ENCODE data around the gene SNAPC5.

DNA sequence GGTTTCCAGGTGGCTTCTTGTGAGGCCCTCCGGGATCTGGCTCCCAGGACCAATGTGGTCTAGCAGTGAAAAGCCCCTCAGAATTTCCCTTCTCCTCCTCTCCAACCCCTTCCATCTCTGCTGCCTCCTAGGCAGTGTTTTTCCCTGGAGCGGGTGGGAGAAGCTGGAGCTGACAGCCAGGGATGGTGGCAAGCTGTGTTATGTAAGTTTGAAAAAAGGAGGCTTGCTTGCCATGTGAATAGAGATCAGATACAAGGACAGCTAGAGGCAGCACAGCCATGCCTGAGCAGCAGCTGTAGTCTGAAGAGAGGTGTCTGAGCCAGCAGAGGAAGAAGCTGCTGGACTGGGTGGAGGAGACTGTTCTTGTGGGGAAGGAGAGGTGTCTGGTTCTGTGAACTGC, 20.6 kb downstream of the SNAPC5 start:
- TF ChIP-seq EZH2 (IDR thresholded peaks at IDR 0.05; ENCODE audit: low read length) = no peak
- TF ChIP-seq, protein P1, sequence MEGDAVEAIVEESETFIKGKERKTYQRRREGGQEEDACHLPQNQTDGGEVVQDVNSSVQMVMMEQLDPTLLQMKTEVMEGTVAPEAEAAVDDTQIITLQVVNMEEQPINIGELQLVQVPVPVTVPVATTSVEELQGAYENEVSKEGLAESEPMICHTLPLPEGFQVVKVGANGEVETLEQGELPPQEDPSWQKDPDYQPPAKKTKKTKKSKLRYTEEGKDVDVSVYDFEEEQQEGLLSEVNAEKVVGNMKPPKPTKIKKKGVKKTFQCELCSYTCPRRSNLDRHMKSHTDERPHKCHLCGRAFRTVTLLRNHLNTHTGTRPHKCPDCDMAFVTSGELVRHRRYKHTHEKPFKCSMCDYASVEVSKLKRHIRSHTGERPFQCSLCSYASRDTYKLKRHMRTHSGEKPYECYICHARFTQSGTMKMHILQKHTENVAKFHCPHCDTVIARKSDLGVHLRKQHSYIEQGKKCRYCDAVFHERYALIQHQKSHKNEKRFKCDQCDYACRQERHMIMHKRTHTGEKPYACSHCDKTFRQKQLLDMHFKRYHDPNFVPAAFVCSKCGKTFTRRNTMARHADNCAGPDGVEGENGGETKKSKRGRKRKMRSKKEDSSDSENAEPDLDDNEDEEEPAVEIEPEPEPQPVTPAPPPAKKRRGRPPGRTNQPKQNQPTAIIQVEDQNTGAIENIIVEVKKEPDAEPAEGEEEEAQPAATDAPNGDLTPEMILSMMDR (optimal IDR thresholded peaks at IDR 0.05 in 1 of 3, IDR thresholded peaks at IDR 0.05 in 1 of 3, conservative IDR thresholded peaks at IDR 0.05 in 1 of 3; ENCODE audit: extremely low read depth in 1 of 3, insufficient read depth in 2 of 3, low read length in 3 of 3) = no peak
